ENCODE measurements around the gene TPK1. TPM values are rescaled to one million over a fixed set of nuclear protein-coding genes. Genes with fewer than 3 reads are reported as not detected.

The TPK1 gene
- total RNA-seq, 4 donors from 2014 or later, result 0.59 to 178 (median 8.8) TPM

DNA sequence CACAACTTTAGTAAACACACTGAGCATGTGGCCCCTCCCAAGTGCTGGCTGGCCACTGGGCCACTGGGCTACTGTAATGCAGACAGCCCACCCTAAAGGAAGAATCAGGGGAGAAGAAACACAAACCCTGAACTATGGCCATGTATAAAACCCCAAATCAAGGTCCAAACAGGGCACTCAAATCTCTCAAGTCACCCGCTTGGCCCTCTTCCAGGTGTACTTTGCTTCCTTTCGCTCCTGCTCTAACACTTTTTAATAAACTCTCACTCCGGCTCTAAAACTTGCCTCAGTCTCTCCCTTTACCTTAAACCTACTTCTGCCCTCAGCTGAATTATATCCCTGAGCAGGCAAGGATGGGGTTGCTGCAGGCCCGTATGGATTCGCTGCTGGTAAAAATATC lies 72.6 kb downstream of the TPK1 start:
- intact Hi-C loops (cut with DNase I; ENCODE audit: low total_unique reads), result no loop called here
- no peaks in the 10 kb centered on the region for H3K4me1 ChIP-seq
- no peak overlapping the region for H3K4me3 ChIP-seq
- TF ChIP-seq, protein P1, sequence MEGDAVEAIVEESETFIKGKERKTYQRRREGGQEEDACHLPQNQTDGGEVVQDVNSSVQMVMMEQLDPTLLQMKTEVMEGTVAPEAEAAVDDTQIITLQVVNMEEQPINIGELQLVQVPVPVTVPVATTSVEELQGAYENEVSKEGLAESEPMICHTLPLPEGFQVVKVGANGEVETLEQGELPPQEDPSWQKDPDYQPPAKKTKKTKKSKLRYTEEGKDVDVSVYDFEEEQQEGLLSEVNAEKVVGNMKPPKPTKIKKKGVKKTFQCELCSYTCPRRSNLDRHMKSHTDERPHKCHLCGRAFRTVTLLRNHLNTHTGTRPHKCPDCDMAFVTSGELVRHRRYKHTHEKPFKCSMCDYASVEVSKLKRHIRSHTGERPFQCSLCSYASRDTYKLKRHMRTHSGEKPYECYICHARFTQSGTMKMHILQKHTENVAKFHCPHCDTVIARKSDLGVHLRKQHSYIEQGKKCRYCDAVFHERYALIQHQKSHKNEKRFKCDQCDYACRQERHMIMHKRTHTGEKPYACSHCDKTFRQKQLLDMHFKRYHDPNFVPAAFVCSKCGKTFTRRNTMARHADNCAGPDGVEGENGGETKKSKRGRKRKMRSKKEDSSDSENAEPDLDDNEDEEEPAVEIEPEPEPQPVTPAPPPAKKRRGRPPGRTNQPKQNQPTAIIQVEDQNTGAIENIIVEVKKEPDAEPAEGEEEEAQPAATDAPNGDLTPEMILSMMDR (IDR thresholded peaks at IDR 0.05), result no peak
- no peak for TF ChIP-seq POLR2A (IDR thresholded peaks at IDR 0.05)
- H3K9me3 ChIP-seq, result no peaks in the 10 kb centered on the region
- H3K36me3 ChIP-seq, result no peaks in the 10 kb centered on the region
- H3K27ac ChIP-seq, result no peak overlapping the region
- no peak for DNase-seq
- no peaks in the 10 kb centered on the region for H3K27me3 ChIP-seq

DNA sequence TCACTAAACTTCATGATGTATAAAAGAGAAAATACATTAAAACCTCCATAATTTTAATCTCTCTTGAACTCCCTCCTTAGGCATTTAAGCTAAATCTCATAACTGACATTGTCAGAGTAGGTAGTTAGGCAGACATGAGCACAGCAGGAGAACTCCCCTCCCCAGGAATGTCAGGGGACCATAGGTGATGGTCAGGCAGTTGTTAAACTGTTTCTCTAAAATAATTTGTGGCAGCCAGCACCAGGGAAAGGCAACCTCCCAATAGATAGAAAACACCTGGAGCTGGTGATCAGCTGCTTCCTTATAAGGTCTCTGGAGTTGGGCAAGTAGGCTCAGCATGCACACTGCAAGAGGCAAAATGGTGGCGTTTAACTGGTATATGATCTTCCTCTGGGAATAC lies 73.0 kb downstream of the TPK1 start:
- no peak for DNase-seq
- H3K27me3 ChIP-seq, result no peaks in the 10 kb centered on the region
- H3K27ac ChIP-seq, result no peak overlapping the region
- H3K9me3 ChIP-seq, result no peaks in the 10 kb centered on the region
- intact Hi-C loops (cut with DNase I; ENCODE audit: low total_unique reads), result no loop called here
- no peaks in the 10 kb centered on the region for H3K36me3 ChIP-seq
- H3K4me3 ChIP-seq, result no peak overlapping the region
- no peaks in the 10 kb centered on the region for H3K4me1 ChIP-seq
- no peak for TF ChIP-seq POLR2A (IDR thresholded peaks at IDR 0.05)
- TF ChIP-seq, protein P1 (IDR thresholded peaks at IDR 0.05), result no peak

DNA sequence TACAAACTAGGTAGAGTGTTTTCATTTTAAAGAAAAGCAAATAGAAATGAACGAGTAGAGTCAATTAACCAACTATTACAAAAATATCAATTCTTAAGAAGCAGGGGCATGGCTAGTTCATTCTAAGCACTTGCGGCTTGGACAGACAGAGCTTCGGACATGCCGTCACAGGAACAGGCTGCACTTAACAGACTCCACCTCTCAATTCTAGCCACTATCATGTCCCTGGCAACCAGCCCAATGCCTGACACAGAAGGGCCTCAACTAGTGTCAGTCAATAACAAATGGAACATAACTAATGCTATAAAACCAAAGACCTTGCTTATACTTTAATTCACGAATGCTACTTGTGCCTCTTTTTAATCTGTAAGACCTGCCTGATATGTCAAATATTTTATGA lies 74.4 kb downstream of the TPK1 start:
- DNase-seq, result no peak
- H3K27me3 ChIP-seq, result no peaks in the 10 kb centered on the region
- no peaks in the 10 kb centered on the region for H3K36me3 ChIP-seq
- H3K4me1 ChIP-seq, result no peaks in the 10 kb centered on the region
- intact Hi-C loops (cut with DNase I; ENCODE audit: low total_unique reads), result no loop called here
- TF ChIP-seq, protein P1 (IDR thresholded peaks at IDR 0.05), result no peak
- no peak for TF ChIP-seq POLR2A (IDR thresholded peaks at IDR 0.05)
- no peak overlapping the region for H3K4me3 ChIP-seq
- H3K27ac ChIP-seq, result no peak overlapping the region
- H3K9me3 ChIP-seq, result no peaks in the 10 kb centered on the region

DNA sequence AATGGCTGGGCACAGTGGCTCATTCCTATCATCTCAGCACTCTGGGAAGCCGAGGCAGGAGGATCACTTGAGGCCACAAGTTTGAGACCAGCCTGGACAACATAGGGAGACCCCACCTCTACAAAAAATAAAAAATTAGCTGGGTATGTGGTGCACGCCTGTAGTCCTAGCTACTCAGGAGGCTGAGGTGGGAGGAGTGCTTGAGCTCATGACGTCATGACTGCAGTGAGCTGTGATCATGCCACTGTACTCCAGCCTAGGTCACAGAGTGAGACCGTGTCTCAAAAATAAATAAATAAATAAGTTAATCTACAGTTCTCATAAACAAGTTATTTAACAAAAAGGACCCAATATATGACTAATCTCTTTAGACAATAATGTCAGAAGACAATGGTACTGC lies 76.2 kb downstream of the TPK1 start:
- Histone ChIP-seq H3K27me3 (no peaks in the 10 kb centered on the region), H3K36me3 (no peaks in the 10 kb centered on the region), H3K4me3 (no peak overlapping the region), H3K27ac (no peak overlapping the region), H3K9me3 (no peaks in the 10 kb centered on the region), H3K4me1 (no peaks in the 10 kb centered on the region)
- DNase-seq, result no peak
- intact Hi-C loops (cut with DNase I; ENCODE audit: low total_unique reads), result no loop called here
- TF ChIP-seq, protein P1 (IDR thresholded peaks at IDR 0.05), result no peak

DNA sequence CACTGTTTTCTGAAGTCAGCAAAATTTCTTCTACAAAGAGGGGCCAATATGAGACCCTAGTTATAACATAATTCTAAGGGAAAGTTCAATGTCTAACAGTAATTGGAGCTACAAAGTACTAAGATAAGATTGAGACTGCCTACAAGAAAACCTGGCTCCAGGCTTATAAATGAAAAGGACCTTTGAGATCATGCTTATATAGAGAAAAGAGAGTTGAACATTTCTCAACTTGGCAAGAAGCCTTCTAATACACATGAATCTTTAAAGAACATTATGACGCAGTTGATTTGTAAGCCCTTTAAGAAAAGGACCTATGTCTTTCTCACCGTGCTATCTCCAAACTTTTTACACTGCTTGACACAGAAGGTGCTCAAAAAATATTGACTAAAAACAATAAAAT lies 87.9 kb downstream of the TPK1 start:
- intact Hi-C loops (cut with DNase I; ENCODE audit: low total_unique reads), result no loop called here
- no peak for DNase-seq
- Histone ChIP-seq H3K9me3 (no peaks in the 10 kb centered on the region), H3K27ac (no peak overlapping the region), H3K27me3 (no peaks in the 10 kb centered on the region), H3K4me1 (no peaks in the 10 kb centered on the region), H3K36me3 (no peaks in the 10 kb centered on the region), H3K4me3 (no peak overlapping the region)
- TF ChIP-seq POLR2A (IDR thresholded peaks at IDR 0.05), result no peak
- TF ChIP-seq, protein P1 (IDR thresholded peaks at IDR 0.05), result no peak

Data from uterus (tissue), 4 donors.